HTR-8/SVneo (cell line): ENCODE data around the gene DNMBP.
"Not testable (repeated sequence)": the region's sequence is repeated elsewhere in the genome, so short reads cannot be mapped to it uniquely, and the experiment has no call there.

Experiments used
- DNase-seq: peaks from one replicate; pipeline ENCODE4 v3.0.0; 2011; ENCODE audit warnings: low spot score, mixed read lengths; ENCODE audit not compliant: insufficient read length
- FAIRE-seq: peaks from 2 replicates; lab custom pipeline; 2011; peaks lifted over from hg19 to GRCh38; lab: Jason Lieb, UNC

The DNMBP gene

GRCh38 chr10:100019787-100020141, 10.0 kb upstream of the DNMBP start:
- no peak for DNase-seq

GRCh38 chr10:100014071-100014762, 4.5 kb upstream of the DNMBP start:
- DNase-seq: no peak
- FAIRE-seq: no peak

More at GRCh38 chr10:100019787-100020141, 10.0 kb upstream of the DNMBP start:
- no peak for FAIRE-seq

- no peak for DNase-seq
- FAIRE-seq: no peak
Measured at GRCh38 chr10:100013621-100014020, 3.9 kb upstream of the DNMBP start.

GRCh38 chr10:100011906-100012305, 2.2 kb upstream of the DNMBP start:
- not testable (repeated sequence) for FAIRE-seq, DNase-seq

GRCh38 chr10:100009283-100009792, 409 bp downstream of the DNMBP start:
- DNase-seq (no peak), FAIRE-seq (no peak)

- FAIRE-seq (no peak), DNase-seq (no peak)
Measured at GRCh38 chr10:100008708-100009282, 952 bp downstream of the DNMBP start.

- DNase-seq (no peak), FAIRE-seq (no peak)
Measured at GRCh38 chr10:100008142-100008522, 1.6 kb downstream of the DNMBP start.

GRCh38 chr10:100007231-100008141, 2.3 kb downstream of the DNMBP start:
- no peak for DNase-seq
- no peak for FAIRE-seq

- peak; percentile 79 for DNase-seq
- FAIRE-seq: peak; percentile 83
Measured at GRCh38 chr10:100006243-100006886, 3.4 kb downstream of the DNMBP start.

- no peak for FAIRE-seq
- DNase-seq: no peak
Measured at GRCh38 chr10:100004805-100005510, 4.8 kb downstream of the DNMBP start.

GRCh38 chr10:100000109-100000644, 9.6 kb downstream of the DNMBP start:
- no peak for DNase-seq
- no peak for FAIRE-seq

- FAIRE-seq (no peak), DNase-seq (no peak)
Measured at GRCh38 chr10:99999319-100000108, 10.2 kb downstream of the DNMBP start.

- DNase-seq (no peak), FAIRE-seq (no peak)
Measured at GRCh38 chr10:99998889-99999288, 10.9 kb downstream of the DNMBP start.

- DNase-seq (no peak), FAIRE-seq (no peak)
Measured at GRCh38 chr10:99996671-99997648, 12.8 kb downstream of the DNMBP start.

- FAIRE-seq (no peak), DNase-seq (no peak)
Measured at GRCh38 chr10:99995713-99996112, 14.0 kb downstream of the DNMBP start.

GRCh38 chr10:99995269-99995668, 14.5 kb downstream of the DNMBP start:
- DNase-seq (no peak), FAIRE-seq (no peak)

- DNase-seq: no peak
- FAIRE-seq: no peak
Measured at GRCh38 chr10:99994801-99995200, 14.9 kb downstream of the DNMBP start.
